Muscle of arm (tissue), 12 donors: ENCODE results near the gene P4HTM. TPM values are rescaled to one million over a fixed set of nuclear protein-coding genes. Genes with fewer than 3 reads are reported as not detected.

Source experiments
- polyA plus RNA-seq, 12 donors: library from polyadenylated mRNA; unstranded; fragments of 120-200 nt; gene quantifications; one replicate each; pipeline ENCODE4 v1.2.1, GENCODE V29; 2013; ENCODE audit not compliant: insufficient read length in 12 of 12

Gene P4HTM
- polyA plus RNA-seq, 12 donors = 7.9 to 27.5 (median 12.0) TPM; not detected in 1

Other genes starting within 250 kb of the P4HTM start
- 100 to 1,000 TPM in 1 of 12 donors, 10 to 100 TPM in 11; 36.0 to 214 (median 44.3) TPM for gene PRKAR2A, start 142.4 kb upstream of the P4HTM start, polyA plus RNA-seq
- gene SLC25A20, start 91.4 kb upstream of the P4HTM start, polyA plus RNA-seq = 10 to 100 TPM in 11 of 12 donors, not detected in 1; 11.3 to 20.8 (median 17.2) TPM
- 10 to 100 TPM in 11 of 12 donors, not detected in 1; 48.3 to 95.2 (median 61.1) TPM for gene ARIH2, start 71.4 kb upstream of the P4HTM start, polyA plus RNA-seq
- gene WDR6, start 17.1 kb downstream of the P4HTM start, polyA plus RNA-seq = 100 to 1,000 TPM in 6 of 12 donors, 10 to 100 TPM in 5, not detected in 1; 88.7 to 167 (median 102) TPM
- 10 to 100 TPM in 11 of 12 donors, not detected in 1; 27.3 to 42.9 (median 29.7) TPM for gene DALRD3, start 28.3 kb downstream of the P4HTM start, polyA plus RNA-seq
- 10 to 100 TPM in 11 of 12 donors, not detected in 1; 38.5 to 65.7 (median 52.5) TPM for gene NDUFAF3, start 31.9 kb downstream of the P4HTM start, polyA plus RNA-seq
- 100 to 1,000 TPM in 11 of 12 donors, not detected in 1; 195 to 254 (median 226) TPM for gene IMPDH2, start 39.2 kb downstream of the P4HTM start, polyA plus RNA-seq
- gene QRICH1, start 103.8 kb downstream of the P4HTM start, polyA plus RNA-seq = 100 to 1,000 TPM in 2 of 12 donors, 10 to 100 TPM in 10; 46.8 to 246 (median 61.4) TPM
- gene QARS1, start 114.5 kb downstream of the P4HTM start, polyA plus RNA-seq = 100 to 1,000 TPM in 11 of 12 donors, not detected in 1; 231 to 302 (median 252) TPM
- 10 to 100 TPM in 11 of 12 donors, not detected in 1; 30.0 to 63.7 (median 32.8) TPM for gene USP19, start 130.6 kb downstream of the P4HTM start, polyA plus RNA-seq
- gene LAMB2, start 142.8 kb downstream of the P4HTM start, polyA plus RNA-seq = 100 to 1,000 TPM; 197 to 456 (median 322) TPM
- gene CCDC71, start 176.1 kb downstream of the P4HTM start, polyA plus RNA-seq = 10 to 100 TPM in 11 of 12 donors, not detected in 1; 11.5 to 24.0 (median 14.5) TPM
- 100 to 1,000 TPM in 2 of 12 donors, 10 to 100 TPM in 9, not detected in 1; 44.8 to 128 (median 84.8) TPM for gene KLHDC8B, start 181.4 kb downstream of the P4HTM start, polyA plus RNA-seq